Choroid plexus epithelial cell (primary cell): ENCODE results near the gene PPIP5K1.
"Not testable (repeated sequence)": the region's sequence is repeated elsewhere in the genome, so short reads cannot be mapped to it uniquely, and the experiment has no call there.

Source experiments
- DNase-seq: peaks from one replicate; pipeline ENCODE4 v3.0.0-alpha.2; 2010; ENCODE audit warnings: low read depth
- H3K4me3 ChIP-seq: 2 replicates; pipeline ENCODE4 v1.5.1; 2011; ENCODE audit warnings: low read depth, mild to moderate bottlenecking, control low read depth, low read length, moderate library complexity
- TF ChIP-seq, protein P1 (sequence below): conservative IDR thresholded peaks from 2 replicates; pipeline ENCODE4 v1.5.1; 2011; ENCODE audit warnings: low read depth, mild to moderate bottlenecking, control low read depth, inconsistent platforms, low read length, moderate library complexity

The PPIP5K1 gene

DNA sequence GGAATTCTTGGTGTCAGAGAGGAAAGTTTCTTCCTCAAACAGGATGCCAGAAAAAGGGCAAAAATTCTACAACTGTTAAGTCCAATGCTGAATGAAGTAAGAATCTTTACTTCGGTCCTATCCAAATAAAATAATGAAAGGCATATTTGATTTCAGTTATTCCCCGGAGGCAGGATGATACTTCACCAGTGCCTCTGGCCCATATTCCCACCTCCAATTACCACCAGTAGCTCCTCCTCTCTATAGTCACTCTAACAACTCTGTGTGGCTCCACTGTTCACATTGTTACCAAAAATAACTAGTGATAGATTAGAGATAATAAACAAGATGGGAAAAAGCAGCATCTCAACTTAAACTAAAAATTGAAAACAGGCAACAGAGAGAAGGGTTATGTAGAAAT is 51.9 kb downstream of the PPIP5K1 start:
- TF ChIP-seq, protein P1, sequence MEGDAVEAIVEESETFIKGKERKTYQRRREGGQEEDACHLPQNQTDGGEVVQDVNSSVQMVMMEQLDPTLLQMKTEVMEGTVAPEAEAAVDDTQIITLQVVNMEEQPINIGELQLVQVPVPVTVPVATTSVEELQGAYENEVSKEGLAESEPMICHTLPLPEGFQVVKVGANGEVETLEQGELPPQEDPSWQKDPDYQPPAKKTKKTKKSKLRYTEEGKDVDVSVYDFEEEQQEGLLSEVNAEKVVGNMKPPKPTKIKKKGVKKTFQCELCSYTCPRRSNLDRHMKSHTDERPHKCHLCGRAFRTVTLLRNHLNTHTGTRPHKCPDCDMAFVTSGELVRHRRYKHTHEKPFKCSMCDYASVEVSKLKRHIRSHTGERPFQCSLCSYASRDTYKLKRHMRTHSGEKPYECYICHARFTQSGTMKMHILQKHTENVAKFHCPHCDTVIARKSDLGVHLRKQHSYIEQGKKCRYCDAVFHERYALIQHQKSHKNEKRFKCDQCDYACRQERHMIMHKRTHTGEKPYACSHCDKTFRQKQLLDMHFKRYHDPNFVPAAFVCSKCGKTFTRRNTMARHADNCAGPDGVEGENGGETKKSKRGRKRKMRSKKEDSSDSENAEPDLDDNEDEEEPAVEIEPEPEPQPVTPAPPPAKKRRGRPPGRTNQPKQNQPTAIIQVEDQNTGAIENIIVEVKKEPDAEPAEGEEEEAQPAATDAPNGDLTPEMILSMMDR: no peak
- H3K4me3 ChIP-seq: no peak overlapping the region
- no peak for DNase-seq

DNA sequence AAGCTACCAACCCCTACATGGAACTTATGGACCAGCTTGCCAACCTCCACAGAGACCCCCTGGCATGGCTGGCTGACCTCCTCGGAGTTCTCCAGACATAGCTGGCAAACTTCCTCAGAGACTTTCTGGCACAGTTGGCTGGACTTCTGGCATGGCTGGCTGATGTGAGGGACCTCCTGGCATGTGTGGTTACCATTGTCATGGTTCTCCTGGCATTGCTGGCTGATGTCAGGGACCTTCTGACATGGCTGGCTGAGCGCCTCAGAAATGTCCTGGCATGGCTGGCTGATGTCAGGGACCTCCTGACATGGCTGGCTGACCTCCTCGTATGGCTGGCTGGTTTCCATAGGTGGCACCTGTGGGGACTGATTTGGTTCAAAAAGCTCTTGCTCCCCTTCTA is 55.1 kb downstream of the PPIP5K1 start:
- TF ChIP-seq, protein P1: no peak
- DNase-seq: no peak
- H3K4me3 ChIP-seq: no peak overlapping the region

DNA sequence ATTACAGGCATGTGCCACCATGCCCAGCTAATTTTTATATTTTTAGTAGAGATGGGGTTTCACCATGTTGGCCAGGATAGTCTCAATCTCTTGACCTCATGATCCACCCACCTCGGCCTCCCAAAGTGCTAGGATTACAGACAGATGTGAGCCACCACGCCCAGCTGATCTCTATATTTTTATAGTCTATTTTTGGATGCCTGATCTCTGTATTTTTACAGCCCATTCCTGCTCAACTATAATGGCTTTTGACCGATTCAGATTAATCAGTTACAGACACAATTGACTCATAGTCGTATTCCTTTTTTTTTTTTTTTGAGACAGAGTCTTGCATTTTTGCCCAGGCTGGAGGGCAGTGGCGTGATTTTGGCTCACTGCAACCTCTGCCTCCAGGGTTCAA is 57.2 kb downstream of the PPIP5K1 start:
- DNase-seq, H3K4me3 ChIP-seq: not testable (repeated sequence)

DNA sequence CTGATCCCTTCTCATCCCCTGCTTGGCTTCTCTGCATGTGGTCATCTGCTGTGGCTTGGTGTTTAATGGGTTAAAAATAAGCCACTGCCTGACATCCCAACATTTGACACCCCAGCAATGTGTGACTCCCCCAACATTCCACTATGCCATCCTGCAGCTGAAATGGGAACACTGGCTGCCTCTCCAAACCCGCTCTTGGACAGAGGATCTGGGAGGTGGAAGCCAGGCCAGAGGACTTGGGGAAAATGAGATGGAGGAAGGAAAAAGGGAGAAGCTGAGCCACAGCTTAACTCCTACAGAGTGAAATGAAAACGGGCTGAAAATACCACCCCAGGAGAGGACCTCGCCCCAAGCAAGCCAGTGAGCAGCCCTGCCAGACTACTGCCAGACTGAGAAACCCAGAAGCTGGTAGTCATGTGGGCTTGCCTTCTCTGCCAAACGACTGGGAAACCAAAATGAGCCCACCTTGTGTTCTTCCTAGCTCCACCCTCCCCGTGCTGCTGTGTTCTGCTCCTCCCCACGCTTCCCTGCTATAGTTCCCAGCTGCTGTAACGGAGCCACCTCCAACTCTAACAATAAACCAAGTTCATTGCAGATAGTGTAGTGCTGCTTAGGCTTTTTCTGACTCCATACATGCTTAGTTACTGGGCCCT is 58.9 kb downstream of the PPIP5K1 start:
- peak; percentile 38 for DNase-seq
- no peak overlapping the region for H3K4me3 ChIP-seq

DNA sequence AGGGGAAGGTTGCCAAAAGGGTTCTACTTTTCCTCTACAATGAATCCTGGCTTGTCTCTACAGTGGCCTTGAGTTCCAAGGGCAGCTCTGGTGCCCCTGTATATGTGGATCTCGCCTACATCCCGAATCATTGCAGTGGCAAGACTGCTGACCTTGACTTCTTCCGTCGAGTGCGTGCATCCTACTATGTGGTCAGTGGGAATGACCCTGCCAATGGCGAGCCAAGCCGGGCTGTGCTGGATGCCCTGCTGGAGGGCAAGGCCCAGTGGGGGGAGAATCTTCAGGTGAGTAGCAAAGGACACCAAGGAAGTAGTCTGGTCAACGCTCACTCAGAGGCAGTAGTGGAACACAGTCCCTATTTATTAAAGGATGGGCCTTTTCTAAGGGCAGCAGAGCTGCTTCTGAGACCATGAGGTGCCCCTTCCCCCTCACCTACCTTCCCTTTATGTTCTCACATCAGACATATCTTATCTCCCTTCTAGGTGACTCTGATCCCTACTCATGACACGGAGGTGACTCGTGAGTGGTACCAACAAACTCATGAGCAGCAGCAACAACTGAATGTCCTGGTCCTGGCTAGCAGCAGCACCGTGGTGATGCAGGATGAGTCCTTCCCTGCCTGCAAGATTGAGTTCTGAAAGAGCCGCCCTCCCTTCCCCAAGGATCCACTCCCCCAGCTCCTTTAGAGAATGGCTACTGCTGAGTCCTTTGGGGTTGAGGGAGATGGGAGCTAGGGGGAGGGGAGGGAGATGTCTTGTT is 60.2 kb downstream of the PPIP5K1 start:
- TF ChIP-seq, protein P1: no peak
- no peak for DNase-seq
- H3K4me3 ChIP-seq: no peak overlapping the region

More for the DNA sequence above, 58.9 kb downstream of the PPIP5K1 start:
- TF ChIP-seq, protein P1: no peak

DNA sequence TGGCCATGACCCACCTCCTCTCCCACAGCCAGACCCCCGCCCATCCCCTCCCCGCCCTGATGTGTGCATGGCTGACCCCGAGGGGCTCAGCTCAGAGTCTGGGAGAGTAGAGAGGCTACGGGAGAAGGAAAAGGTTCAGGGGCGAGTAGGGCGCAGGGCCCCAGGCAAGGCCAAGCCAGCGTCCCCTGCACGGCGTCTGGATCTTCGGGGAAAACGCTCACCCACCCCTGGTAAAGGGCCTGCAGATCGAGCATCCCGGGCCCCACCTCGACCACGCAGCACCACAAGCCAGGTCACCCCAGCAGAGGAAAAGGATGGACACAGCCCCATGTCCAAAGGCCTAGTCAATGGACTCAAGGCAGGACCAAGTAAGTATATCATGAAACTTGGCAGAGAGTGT is 60.9 kb downstream of the PPIP5K1 start:
- TF ChIP-seq, protein P1: no peak
- no peak for DNase-seq
- no peak overlapping the region for H3K4me3 ChIP-seq

DNA sequence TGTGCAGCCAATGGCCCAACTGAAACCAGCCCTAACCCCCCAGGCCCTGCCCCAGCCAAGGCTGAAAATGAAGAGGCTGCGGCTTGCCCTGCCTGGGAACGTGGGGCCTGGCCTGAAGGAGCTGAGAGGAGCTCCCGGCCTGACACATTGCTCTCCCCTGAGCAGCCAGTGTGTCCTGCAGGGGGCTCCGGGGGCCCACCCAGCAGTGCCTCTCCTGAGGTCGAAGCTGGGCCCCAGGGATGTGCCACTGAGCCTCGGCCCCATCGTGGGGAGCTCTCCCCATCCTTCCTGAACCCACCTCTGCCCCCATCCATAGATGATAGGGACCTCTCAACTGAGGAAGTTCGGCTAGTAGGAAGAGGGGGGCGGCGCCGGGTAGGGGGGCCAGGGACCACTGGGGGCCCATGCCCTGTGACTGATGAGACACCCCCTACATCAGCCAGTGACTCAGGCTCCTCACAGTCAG is 61.4 kb downstream of the PPIP5K1 start:
- TF ChIP-seq, protein P1: no peak
- no peak for DNase-seq
- H3K4me3 ChIP-seq: no peak overlapping the region
